Esophagus (tissue), 2 donors: ENCODE measurements around the gene CRELD2. TPM values are rescaled to one million over a fixed set of nuclear protein-coding genes. Genes with fewer than 3 reads are reported as not detected.
"Not testable (repeated sequence)": the region's sequence is repeated elsewhere in the genome, so short reads cannot be mapped to it uniquely, and the experiment has no call there.

Experiments
- H3K27ac ChIP-seq, 2 donors: one replicate each; pipeline ENCODE4 v1.5.1; 2013; ENCODE audit warnings: low read depth in 2 of 2, mild to moderate bottlenecking in 2 of 2, inconsistent platforms in 1 of 2, low read length in 1 of 2, moderate library complexity in 1 of 2
- H3K27me3 ChIP-seq, 2 donors: one replicate each; pipeline ENCODE4 v1.6.1; 2013; ENCODE audit warnings: low read length in 2 of 2, control low read depth in 1 of 2, mild to moderate bottlenecking in 1 of 2; ENCODE audit not compliant: insufficient read depth in 2 of 2, control insufficient read depth in 1 of 2
- H3K36me3 ChIP-seq, 2 donors: one replicate each; pipeline ENCODE4 v1.6.1; 2013; ENCODE audit warnings: low read length in 1 of 2; ENCODE audit not compliant: control insufficient read depth in 2 of 2, insufficient read depth in 2 of 2
- H3K4me1 ChIP-seq, 2 donors: one replicate each; pipeline ENCODE4 v1.6.1; 2013; ENCODE audit warnings: low read length in 1 of 2; ENCODE audit not compliant: control insufficient read depth in 2 of 2, insufficient read depth in 2 of 2
- H3K4me3 ChIP-seq, 2 donors: one replicate each; pipeline ENCODE4 v1.5.1; 2013; ENCODE audit warnings: low read length in 2 of 2, mild to moderate bottlenecking in 2 of 2, low read depth in 1 of 2, moderate library complexity in 1 of 2
- H3K9me3 ChIP-seq, 2 donors: one replicate each; pipeline ENCODE4 v1.6.1; 2013; ENCODE audit warnings: mild to moderate bottlenecking in 2 of 2, low read depth in 1 of 2, low read length in 1 of 2, moderate library complexity in 1 of 2; ENCODE audit not compliant: control insufficient read depth in 2 of 2, insufficient read depth in 1 of 2
- WGBS, 2 donors: extraction: QIAGEN DNeasy Blood & Tissue Kit; methylation state at CpG; one replicate each; pipeline ENCODE4 v1.1.7; 2013; 5-methylcytosine and 5-hydroxymethylcytosine counted together
- polyA plus RNA-seq, 2 donors: library from polyadenylated mRNA; stranded (reverse); fragments of 200-250 nt; gene quantifications; one replicate each; pipeline ENCODE4 v1.2.3, GENCODE V29; 2013
- donor health status: healthy with polysubstance abuse.
- donor health status: Bipolar disorder and iron deficiency.

The CRELD2 gene
- polyA plus RNA-seq, 2 donors, result 16.1 to 31.2 TPM

- no peaks in the 10 kb centered on the region for H3K27me3 ChIP-seq
- no peaks in the 10 kb centered on the region for H3K36me3 ChIP-seq
- no peaks in the 10 kb centered on the region for H3K9me3 ChIP-seq
- H3K4me1 ChIP-seq, result peaks cover 4 to 11% of the 10 kb centered on the region in 2 donors
- H3K4me3 ChIP-seq, result no peak overlapping the region
- no peak overlapping the region for H3K27ac ChIP-seq
- 87 to 91% methylated on average over 17 to 21 of the region's 21 CpGs for WGBS, 2 donors
These were observed 24.4 kb downstream of the CRELD2 start for GRCh38 chr22:49942565-49943404.

- Histone ChIP-seq H3K36me3 (no peaks in the 10 kb centered on the region), H3K27me3 (no peaks in the 10 kb centered on the region), H3K4me3 (no peak overlapping the region), H3K9me3 (no peaks in the 10 kb centered on the region), H3K4me1 (peaks cover 4 to 14% of the 10 kb centered on the region in 2 donors), H3K27ac (no peak overlapping the region)
- 86 to 87% methylated on average over 11 of the region's 11 CpGs for WGBS, 2 donors
These were observed 25.0 kb downstream of the CRELD2 start for GRCh38 chr22:49943405-49943765.

GRCh38 chr22:49943771-49944398 is 25.5 kb downstream of the CRELD2 start:
- Histone ChIP-seq H3K4me1 (peaks cover 4 to 14% of the 10 kb centered on the region in 2 donors), H3K4me3 (no peak overlapping the region), H3K27ac (no peak overlapping the region), H3K9me3 (no peaks in the 10 kb centered on the region), H3K27me3 (no peaks in the 10 kb centered on the region), H3K36me3 (no peaks in the 10 kb centered on the region)
- 84 to 85% methylated on average over 25 of the region's 25 CpGs for WGBS, 2 donors

- Histone ChIP-seq H3K36me3 (no peaks in the 10 kb centered on the region), H3K27me3 (no peaks in the 10 kb centered on the region), H3K27ac (no peak overlapping the region), H3K9me3 (no peaks in the 10 kb centered on the region), H3K4me3 (no peak overlapping the region), H3K4me1 (peaks cover 4 to 19% of the 10 kb centered on the region in 2 donors)
- 94% methylated on average over 10 to 13 of the region's 13 CpGs for WGBS, 2 donors
These were observed 26.0 kb downstream of the CRELD2 start for GRCh38 chr22:49944399-49944891.

GRCh38 chr22:49945042-49945794 is 26.8 kb downstream of the CRELD2 start:
- not testable (repeated sequence) for H3K36me3 ChIP-seq, H3K27ac ChIP-seq, H3K9me3 ChIP-seq, H3K27me3 ChIP-seq, H3K4me3 ChIP-seq
- peaks cover 4 to 24% of the 10 kb centered on the region in 2 donors for H3K4me1 ChIP-seq
- 80 to 89% methylated on average over 17 of the region's 17 CpGs for WGBS, 2 donors

- 73 to 75% methylated on average over 17 of the region's 17 CpGs for WGBS, 2 donors
- H3K27ac ChIP-seq, result peak overlapping the region in 1 of 2 donors; percentile 7
- H3K4me1 ChIP-seq, result peaks cover 4 to 34% of the 10 kb centered on the region in 2 donors
- H3K36me3 ChIP-seq, result no peaks in the 10 kb centered on the region
- no peaks in the 10 kb centered on the region for H3K9me3 ChIP-seq
- H3K27me3 ChIP-seq, result no peaks in the 10 kb centered on the region
- no peak overlapping the region for H3K4me3 ChIP-seq
These were observed 28.3 kb downstream of the CRELD2 start for GRCh38 chr22:49946612-49947295.

- Histone ChIP-seq H3K9me3 (no peaks in the 10 kb centered on the region), H3K27ac (peak overlapping the region in 1 of 2 donors; percentile 7), H3K36me3 (no peaks in the 10 kb centered on the region), H3K27me3 (no peaks in the 10 kb centered on the region), H3K4me3 (no peak overlapping the region), H3K4me1 (peaks cover 4 to 39% of the 10 kb centered on the region in 2 donors)
- WGBS, 2 donors, result 67 to 68% methylated on average over 6 of the region's 6 CpGs
These were observed 28.8 kb downstream of the CRELD2 start for GRCh38 chr22:49947296-49947622.

- Histone ChIP-seq H3K27me3 (no peaks in the 10 kb centered on the region), H3K9me3 (no peaks in the 10 kb centered on the region), H3K27ac (peak overlapping the region; percentile 89 to 92), H3K36me3 (no peaks in the 10 kb centered on the region), H3K4me3 (peak overlapping the region; percentile 16 to 25), H3K4me1 (peaks cover 4 to 48% of the 10 kb centered on the region in 2 donors)
- 50 to 58% methylated on average over 21 to 23 of the region's 23 CpGs for WGBS, 2 donors
These were observed 29.9 kb downstream of the CRELD2 start for GRCh38 chr22:49948116-49948957.
